HCT116 (cell line): ENCODE measurements around the gene ABCA9. TPM values are rescaled to one million over a fixed set of nuclear protein-coding genes. Genes with fewer than 3 reads are reported as not detected.

Experiments used
- ATAC-seq: fragments of 200-7000 bp; cut with Tn5 transposase; 2 replicates; pipeline ENCODE4 v1.9.1; 2020; ENCODE audit warnings: mild to moderate bottlenecking, moderate library complexity
- BruUV-seq: library from RNA; stranded (reverse); fragments of 400-500 nt; replicated peaks from 2 replicates; lab custom pipeline; 2021; lab: Mats Ljungman, UMichigan
- CTCF ChIA-PET: fragments of 300-600 bp; sonication (Branson Sonifier 250); formaldehyde crosslinking; loops from one replicate; lab custom pipeline; 2021; ENCODE audit warnings: antibody characterized with exemption; lab: Charles Lee
- POLR2A ChIA-PET: fragments of 300-600, 350-600 bp; sonication (Branson Sonifier 250); formaldehyde crosslinking; loops from one replicate; lab custom pipeline; 2021; ENCODE audit warnings: antibody characterized with exemption; lab: Charles Lee
- RAD21 ChIA-PET, 2 experiments: fragments of 300-600 bp; sonication (Branson Sonifier 250); formaldehyde crosslinking; loops; one replicate each; lab custom pipeline; 2023; ENCODE audit warnings: low total read pairs in 2 of 2; ENCODE audit not compliant: uncharacterized antibody in 2 of 2, unreplicated experiment in 2 of 2, low non-redundant PET in 1 of 2; lab: Charles Lee
- DNase-seq: peaks from one replicate; pipeline ENCODE4 v3.0.0-alpha.2; 2010; ENCODE audit warnings: low read depth, low spot score
- H2AFZ ChIP-seq: fragments of 200-600 bp; shearing (Covaris generic), sonication (generic); 2 replicates; pipeline ENCODE4 v1.6.1; 2017; ENCODE audit warnings: low read depth, mixed run types, mixed read lengths, antibody characterized with exemption, low read length; ENCODE audit not compliant: poor library complexity, severe bottlenecking
- H3K27ac ChIP-seq: 2 replicates; pipeline ENCODE4 v1.5.1; 2012; ENCODE audit warnings: low read depth, low read length
- H3K27me3 ChIP-seq: fragments of 200-600 bp; sonication (generic); 2 replicates; pipeline ENCODE4 v1.6.1; 2016; ENCODE audit warnings: mixed run types, low read length, mixed read lengths; ENCODE audit not compliant: insufficient read depth
- H3K36me3 ChIP-seq, 2 experiments: fragments of 200-500 bp in 1 of 2; fragments of 200-600 bp in 1 of 2; sonication (Bioruptor generic) in 1 of 2; sonication (generic) in 1 of 2; 2 replicates each; pipeline versions ENCODE4 v1.5.1 to v1.6.1; 2014 to 2016; ENCODE audit warnings: low read length in 2 of 2, inconsistent platforms in 1 of 2, mixed read lengths in 1 of 2, mixed run types in 1 of 2; ENCODE audit not compliant: insufficient read depth in 2 of 2, control insufficient read depth in 1 of 2
- H3K4me1 ChIP-seq, 2 experiments: fragments of 200-600 bp in 1 of 2; sonication (generic) in 1 of 2; 2 replicates each; pipeline versions ENCODE4 v1.5.1 to v1.6.1; 2012 to 2017; ENCODE audit warnings: low read length in 2 of 2, inconsistent platforms in 1 of 2, mild to moderate bottlenecking in 1 of 2, mixed read lengths in 1 of 2, mixed run types in 1 of 2, moderate library complexity in 1 of 2; ENCODE audit not compliant: insufficient read depth in 2 of 2, control insufficient read depth in 1 of 2
- H3K4me2 ChIP-seq: fragments of 200-600 bp; sonication (generic); 2 replicates; pipeline ENCODE4 v1.6.1; 2017; ENCODE audit warnings: mixed run types, low read length, mixed read lengths
- H3K4me3 ChIP-seq, 2 experiments: fragments of 200-600 bp in 1 of 2; sonication (generic) in 1 of 2; replicated peaks in 1 of 2; 2 replicates each; pipeline ENCODE4 v1.5.1; 2011 to 2016; ENCODE audit warnings: low read length in 2 of 2, control low read depth in 1 of 2, low read depth in 1 of 2, mild to moderate bottlenecking in 1 of 2, mixed read lengths in 1 of 2, mixed run types in 1 of 2
- H3K79me2 ChIP-seq: fragments of 200-600 bp; sonication (generic); 2 replicates; pipeline ENCODE4 v1.6.1; 2017; ENCODE audit warnings: mild to moderate bottlenecking, mixed run types, low read length, moderate library complexity, mixed read lengths; ENCODE audit not compliant: insufficient read depth
- H3K9ac ChIP-seq: fragments of 200-600 bp; sonication (generic); 2 replicates; pipeline ENCODE4 v1.6.1; 2016; ENCODE audit warnings: low read length, mixed read lengths
- H3K9me2 ChIP-seq: fragments of 200-600 bp; sonication (generic), shearing (Covaris generic); 2 replicates; pipeline ENCODE4 v1.6.1; 2017; ENCODE audit warnings: mixed run types, mild to moderate bottlenecking, moderate library complexity; ENCODE audit not compliant: insufficient read depth
- H3K9me3 ChIP-seq, 2 experiments: fragments of 200-500 bp in 1 of 2; fragments of 200-600 bp in 1 of 2; sonication (Bioruptor generic) in 1 of 2; sonication (generic) in 1 of 2; 2 replicates each; pipeline ENCODE4 v1.6.1; 2014 to 2017; ENCODE audit warnings: low read length in 2 of 2, mixed read lengths in 2 of 2, inconsistent platforms in 1 of 2, low read depth in 1 of 2, mild to moderate bottlenecking in 1 of 2, mixed run types in 1 of 2, moderate library complexity in 1 of 2; ENCODE audit not compliant: control insufficient read depth in 1 of 2, insufficient read depth in 1 of 2
- H4K20me1 ChIP-seq: fragments of 200-600 bp; sonication (generic), shearing (Covaris generic); 2 replicates; pipeline ENCODE4 v1.6.1; 2017; ENCODE audit warnings: mixed run types, mild to moderate bottlenecking, moderate library complexity; ENCODE audit not compliant: insufficient read depth
- CBX3 ChIP-seq: IDR thresholded peaks from 2 replicates; pipeline ENCODE4 v1.6.1; 2012; ENCODE audit warnings: low read depth
- CEBPB ChIP-seq: IDR thresholded peaks from 2 replicates; pipeline ENCODE4 v1.6.1; 2012; ENCODE audit warnings: low read depth
- CTCF ChIP-seq, 3 experiments: fragments of 200-600 bp in 1 of 3; sonication (generic) in 1 of 3; IDR thresholded peaks in 2 of 3; conservative IDR thresholded peaks in 1 of 3; 2 replicates each; pipeline ENCODE4 v1.5.1; 2012 to 2017; ENCODE audit warnings: low read depth in 2 of 3, low read length in 2 of 3, antibody characterized with exemption in 1 of 3, borderline replicate concordance in 1 of 3, control low read depth in 1 of 3, mild to moderate bottlenecking in 1 of 3, mixed read lengths in 1 of 3, mixed run types in 1 of 3, moderate library complexity in 1 of 3; ENCODE audit not compliant: insufficient read depth in 1 of 3
- ELF1 ChIP-seq: IDR thresholded peaks from 2 replicates; pipeline ENCODE4 v1.6.1; 2012; ENCODE audit warnings: low read depth, borderline replicate concordance
- EZH2phosphoT487 ChIP-seq: fragments of 200-600 bp; IDR thresholded peaks from 2 replicates; pipeline ENCODE4 v1.6.1; 2018; ENCODE audit warnings: antibody characterized with exemption, borderline replicate concordance
- FOSL1 ChIP-seq: IDR thresholded peaks from 2 replicates; pipeline ENCODE4 v1.6.1; 2012; ENCODE audit warnings: low read depth
- RAD21 ChIP-seq: IDR thresholded peaks from 2 replicates; pipeline ENCODE4 v1.6.1; 2012; ENCODE audit warnings: low read depth, mild to moderate bottlenecking
- SIN3A ChIP-seq: IDR thresholded peaks from 2 replicates; pipeline ENCODE4 v1.6.1; 2012; ENCODE audit warnings: low read depth
- SP1 ChIP-seq: IDR thresholded peaks from 2 replicates; pipeline ENCODE4 v1.6.1; 2012; ENCODE audit warnings: low read depth
- SRF ChIP-seq: IDR thresholded peaks from 2 replicates; pipeline ENCODE4 v1.6.1; 2012; ENCODE audit warnings: low read depth
- ZFX ChIP-seq: fragments of 450-650 bp; IDR thresholded peaks from 2 replicates; pipeline ENCODE4 v1.6.1; 2017
- ZNF274 ChIP-seq: fragments of 200-500 bp; sonication (Bioruptor generic); IDR thresholded peaks from 2 replicates; pipeline ENCODE4 v1.6.1; 2014; ENCODE audit warnings: mild to moderate bottlenecking, low read depth, low read length, inconsistent platforms
- intact Hi-C: fragments of 100-400 bp; cut with micrococcal nuclease; formaldehyde crosslinking; loops from 2 replicates; pipeline ENCODE4 v1.10.0; 2022
- total RNA-seq: library from RNA; stranded (reverse); gene quantifications from one replicate; pipeline ENCODE4 v1.2.1, GENCODE V29; 2021; ENCODE audit not compliant: unreplicated experiment

The ABCA9 gene
- total RNA-seq, 1 experiment from 2014 or later: not detected

- H3K9ac ChIP-seq: no peak overlapping the region
- H3K27me3 ChIP-seq: no peaks in the 10 kb centered on the region
- no peak overlapping the region for H2AFZ ChIP-seq
- DNase-seq (no peak), ATAC-seq (no peak)
- H3K79me2 ChIP-seq: no peaks in the 10 kb centered on the region
- no peaks in the 10 kb centered on the region for H3K9me3 ChIP-seq
- no peak overlapping the region for H3K4me2 ChIP-seq
- no peaks in the 10 kb centered on the region for H3K9me2 ChIP-seq
- H3K4me3 ChIP-seq: no peak overlapping the region
- H3K36me3 ChIP-seq: no peaks in the 10 kb centered on the region
- RAD21 ChIA-PET: no interaction called here
- BruUV-seq: no TSS peak
- H3K4me1 ChIP-seq: no peaks in the 10 kb centered on the region
- TF ChIP-seq CEBPB: no peak
- TF ChIP-seq ZFX: no peak
- no peak for TF ChIP-seq ELF1
- POLR2A ChIA-PET: no interaction called here
- CTCF ChIA-PET: interaction anchor here (1.4 to 1.8 kb wide), 2 partner anchors 9 kb away, joined by 4 to 9 read pairs; no protein-coding TSS in a partner anchor
- no peak overlapping the region for H3K27ac ChIP-seq
- H4K20me1 ChIP-seq: no peaks in the 10 kb centered on the region
- intact Hi-C loops: no loop called here
Observed at GRCh38 chr17:69093995-69094394, 33.3 kb upstream of the ABCA9 start.

- no TSS peak for BruUV-seq
- TF ChIP-seq EZH2phosphoT487 (no peak), CTCF (IDR thresholded peaks at IDR 0.05 in 2 of 3, conservative IDR thresholded peaks at IDR 0.05 in 1 of 3; ENCODE audit: borderline replicate concordance in 1 of 3, insufficient read depth in 1 of 3, low read depth in 2 of 3, low read length in 2 of 3) (no peak), SIN3A (no peak), ELF1 (no peak), RAD21 (no peak), FOSL1 (no peak), ZFX (no peak), SRF (no peak), SP1 (no peak), ZNF274 (no peak), CBX3 (no peak)
- TF ChIP-seq, all 23 proteins: peak for 0
- Histone ChIP-seq H3K9ac (no peak overlapping the region), H3K27ac (no peak overlapping the region), H3K27me3 (no peaks in the 10 kb centered on the region), H3K4me3 (no peak overlapping the region), H3K4me2 (no peak overlapping the region), H3K79me2 (no peaks in the 10 kb centered on the region), H3K9me3 (no peaks in the 10 kb centered on the region), H3K4me1 (no peaks in the 10 kb centered on the region), H4K20me1 (no peaks in the 10 kb centered on the region), H2AFZ (no peak overlapping the region), H3K36me3 (no peaks in the 10 kb centered on the region), H3K9me2 (no peaks in the 10 kb centered on the region)
- ChIA-PET POLR2A (no interaction called here), CTCF (interaction anchor here (1.4 kb wide), 1 partner anchor 8 kb away, joined by 4 read pairs; no protein-coding TSS in a partner anchor), RAD21 (no interaction called here)
- intact Hi-C loops: no loop called here
- ATAC-seq (no peak), DNase-seq (no peak)
Observed at GRCh38 chr17:69093279-69093789, 32.6 kb upstream of the ABCA9 start.
